ENCODE data around the gene TMEM141. TPM values are rescaled to one million over a fixed set of nuclear protein-coding genes. Genes with fewer than 3 reads are reported as not detected.
"Not testable (repeated sequence)": the region's sequence is repeated elsewhere in the genome, so short reads cannot be mapped to it uniquely, and the experiment has no call there.

Gene TMEM141
- total RNA-seq, 2 experiments from 2014 or later, result 39.9 to 43.2 TPM

GRCh38 chr9:136835932-136836904, 45.1 kb downstream of the TMEM141 start:
- H3K4me3 Mint-ChIP-seq, result no peak overlapping the region
- H3K27me3 Mint-ChIP-seq (ENCODE audit: low read depth), result no peaks in the 10 kb centered on the region
- ChIA-PET POLR2A (interaction anchor here (1.0 kb wide), 1 partner anchor 13 kb away, joined by 3 read pairs; no protein-coding TSS in a partner anchor), CTCF (no interaction called here)
- H3K4me1 Mint-ChIP-seq (ENCODE audit: low read depth), result no peaks in the 10 kb centered on the region
- H3K9me3 Mint-ChIP-seq (ENCODE audit: insufficient read depth), result no peaks in the 10 kb centered on the region
- no peak overlapping the region for H3K27ac Mint-ChIP-seq
- H3K36me3 Mint-ChIP-seq (ENCODE audit: low read depth), result peaks cover 12% of the 10 kb centered on the region
- no peak for DNase-seq
- no peak for ATAC-seq

- Mint-ChIP-seq H3K4me1 (ENCODE audit: low read depth) (peaks cover 5% of the 10 kb centered on the region), H3K27ac (no peak overlapping the region), H3K27me3 (ENCODE audit: low read depth) (no peaks in the 10 kb centered on the region), H3K9me3 (ENCODE audit: insufficient read depth) (no peaks in the 10 kb centered on the region), H3K4me3 (no peak overlapping the region), H3K36me3 (ENCODE audit: low read depth) (peaks cover 12% of the 10 kb centered on the region)
- ChIA-PET POLR2A (no interaction called here), CTCF (no interaction called here)
- ATAC-seq, result no peak
- no peak for DNase-seq
These were observed 46.2 kb downstream of the TMEM141 start for GRCh38 chr9:136837146-136837855.

GRCh38 chr9:136837856-136838277, 46.7 kb downstream of the TMEM141 start:
- CTCF ChIA-PET; H3K27ac Mint-ChIP-seq; H3K4me3 Mint-ChIP-seq; POLR2A ChIA-PET; DNase-seq; H3K9me3 Mint-ChIP-seq (ENCODE audit: insufficient read depth); ATAC-seq; H3K4me1 Mint-ChIP-seq (ENCODE audit: low read depth); H3K27me3 Mint-ChIP-seq (ENCODE audit: low read depth): not testable (repeated sequence)
- peaks cover 10% of the 10 kb centered on the region for H3K36me3 Mint-ChIP-seq (ENCODE audit: low read depth)

GRCh38 chr9:136838314-136839228, 47.4 kb downstream of the TMEM141 start:
- ChIA-PET CTCF (no interaction called here), POLR2A (no interaction called here)
- peaks cover 11% of the 10 kb centered on the region for H3K4me1 Mint-ChIP-seq (ENCODE audit: low read depth)
- H3K36me3 Mint-ChIP-seq (ENCODE audit: low read depth), result peaks cover 10% of the 10 kb centered on the region
- DNase-seq (no peak), ATAC-seq (no peak)
- no peaks in the 10 kb centered on the region for H3K27me3 Mint-ChIP-seq (ENCODE audit: low read depth)
- no peak overlapping the region for H3K4me3 Mint-ChIP-seq
- H3K9me3 Mint-ChIP-seq (ENCODE audit: insufficient read depth), result no peaks in the 10 kb centered on the region
- no peak overlapping the region for H3K27ac Mint-ChIP-seq

GRCh38 chr9:136839229-136840139, 48.3 kb downstream of the TMEM141 start:
- ChIA-PET CTCF (no interaction called here), POLR2A (no interaction called here)
- Mint-ChIP-seq H3K27ac (no peak overlapping the region), H3K4me1 (ENCODE audit: low read depth) (peaks cover 13% of the 10 kb centered on the region), H3K36me3 (ENCODE audit: low read depth) (peaks cover 8% of the 10 kb centered on the region), H3K4me3 (no peak overlapping the region), H3K9me3 (ENCODE audit: insufficient read depth) (no peaks in the 10 kb centered on the region), H3K27me3 (ENCODE audit: low read depth) (no peaks in the 10 kb centered on the region)
- ATAC-seq, result no peak
- DNase-seq, result no peak

- DNase-seq (no peak), ATAC-seq (no peak)
- CTCF ChIA-PET, result no interaction called here
- Mint-ChIP-seq H3K27me3 (ENCODE audit: low read depth) (no peaks in the 10 kb centered on the region), H3K4me3 (no peak overlapping the region), H3K4me1 (ENCODE audit: low read depth) (peaks cover 13% of the 10 kb centered on the region), H3K9me3 (ENCODE audit: insufficient read depth) (no peaks in the 10 kb centered on the region), H3K27ac (no peak overlapping the region), H3K36me3 (ENCODE audit: low read depth) (peaks cover 10% of the 10 kb centered on the region)
- POLR2A ChIA-PET, result no interaction called here
These were observed 49.2 kb downstream of the TMEM141 start for GRCh38 chr9:136840140-136840876.

GRCh38 chr9:136840877-136841645, 49.9 kb downstream of the TMEM141 start:
- CTCF ChIA-PET, result interaction anchor here (1.0 to 4.9 kb wide), 7 partner anchors 18 to 194 kb away, joined by 3 to 37 read pairs (median 6); partner anchors contain the start of genes ABCA2 and RABL6
- Mint-ChIP-seq H3K9me3 (ENCODE audit: insufficient read depth) (no peaks in the 10 kb centered on the region), H3K27me3 (ENCODE audit: low read depth) (no peaks in the 10 kb centered on the region), H3K4me3 (no peak overlapping the region), H3K27ac (peak overlapping the region; percentile 52), H3K4me1 (ENCODE audit: low read depth) (peaks cover 13% of the 10 kb centered on the region), H3K36me3 (ENCODE audit: low read depth) (peaks cover 11% of the 10 kb centered on the region)
- DNase-seq (no peak), ATAC-seq (no peak)
- POLR2A ChIA-PET, result no interaction called here

GRCh38 chr9:136841646-136842379, 50.7 kb downstream of the TMEM141 start:
- H3K4me1 Mint-ChIP-seq (ENCODE audit: low read depth), result peaks cover 16% of the 10 kb centered on the region
- not testable (repeated sequence) for H3K27me3 Mint-ChIP-seq (ENCODE audit: low read depth); DNase-seq; H3K9me3 Mint-ChIP-seq (ENCODE audit: insufficient read depth); ATAC-seq
- peaks cover 14% of the 10 kb centered on the region for H3K36me3 Mint-ChIP-seq (ENCODE audit: low read depth)
- POLR2A ChIA-PET, result interaction anchor here (1.1 kb wide), 1 partner anchor 29 kb away, joined by 4 read pairs; no protein-coding TSS in a partner anchor
- H3K4me3 Mint-ChIP-seq, result peak overlapping the region; percentile 78
- CTCF ChIA-PET, result interaction anchor here (0.6 to 4.9 kb wide), 39 partner anchors 14 to 432 kb away, joined by 3 to 37 read pairs (median 4); partner anchors contain the start of genes ABCA2, C8G, CLIC3 and FBXW5
- peak overlapping the region; percentile 52 for H3K27ac Mint-ChIP-seq

GRCh38 chr9:136842380-136842948, 51.3 kb downstream of the TMEM141 start, which contains the start of gene AJM1:
Gene AJM1, plus strand, starts transcription at chr9:136842478. Its CDS starts 1,937 bp downstream, at chr9:136844415.
- peaks cover 17% of the 10 kb centered on the region for H3K4me1 Mint-ChIP-seq (ENCODE audit: low read depth)
- peak; percentile 90 for ATAC-seq
- H3K27ac Mint-ChIP-seq, result peak within 1 kb of the TSS; percentile 52

More at GRCh38 chr9:136842380-136842948, 51.3 kb downstream of the TMEM141 start, which contains the start of gene AJM1:
- H3K27me3 Mint-ChIP-seq (ENCODE audit: low read depth); H3K9me3 Mint-ChIP-seq (ENCODE audit: insufficient read depth): not testable (repeated sequence)
- H3K36me3 Mint-ChIP-seq (ENCODE audit: low read depth), result peaks cover 14% of the 10 kb centered on the region
- H3K4me3 Mint-ChIP-seq, result peak within 1 kb of the TSS; percentile 78
- CTCF ChIA-PET, result interaction anchor here (0.6 to 4.9 kb wide), 45 partner anchors 9 to 433 kb away, joined by 3 to 37 read pairs (median 4); partner anchors contain the start of genes ABCA2, C8G, CLIC3 and FBXW5
- POLR2A ChIA-PET, result interaction anchor here (0.7 to 1.1 kb wide), 2 partner anchors 25 to 30 kb away, joined by 3 to 4 read pairs; no protein-coding TSS in a partner anchor
- DNase-seq, result peak; percentile 87

Data from activated CD8-positive, alpha-beta T cell treated with anti-CD3 and anti-CD28 coated beads, Interleukin-2, amount 10 ng/mL, durations not matched to agents 7 days and 5 days (primary cell).